GM08714 (cell line): ENCODE measurements around the gene CCDC9B.

Source experiments
- H3K4me3 ChIP-seq: fragments of 200-500 bp; sonication (Bioruptor generic); 2 replicates; pipeline ENCODE4 v1.5.1; 2014; ENCODE audit warnings: mild to moderate bottlenecking, low read length, inconsistent platforms
- ZNF274 ChIP-seq: IDR thresholded peaks from 2 replicates; pipeline ENCODE4 v1.6.1; 2012; ENCODE audit warnings: mild to moderate bottlenecking, low read depth, low read length

Gene CCDC9B

GRCh38 chr15:40340740-40341400 lies at the start of gene CCDC9B:
Gene CCDC9B, minus strand, starts transcription at chr15:40340939. Its CDS starts 120 bp downstream, at chr15:40340819.
- H3K4me3 ChIP-seq = no peak within 1 kb of the TSS
- TF ChIP-seq ZNF274 = no peak

GRCh38 chr15:40389824-40390595 lies 49.3 kb upstream of the CCDC9B start:
- no peak for TF ChIP-seq ZNF274
- no peak overlapping the region for H3K4me3 ChIP-seq

- no peak for TF ChIP-seq ZNF274
- no peak overlapping the region for H3K4me3 ChIP-seq
Observed at GRCh38 chr15:40388941-40389823, 48.4 kb upstream of the CCDC9B start.

- no peak for TF ChIP-seq ZNF274
- H3K4me3 ChIP-seq = no peak overlapping the region
Observed at GRCh38 chr15:40386480-40386879, 45.7 kb upstream of the CCDC9B start.

GRCh38 chr15:40382580-40383456 lies 42.1 kb upstream of the CCDC9B start, which contains the start of gene KNSTRN:
Gene KNSTRN, plus strand, starts transcription at chr15:40382721. Its CDS starts 115 bp downstream, at chr15:40382836.
- H3K4me3 ChIP-seq = peak within 1 kb of the TSS; percentile 87
- no peak for TF ChIP-seq ZNF274

- TF ChIP-seq ZNF274 = no peak
- no peak overlapping the region for H3K4me3 ChIP-seq
Observed at GRCh38 chr15:40381818-40382529, 41.2 kb upstream of the CCDC9B start.

GRCh38 chr15:40380636-40381035 lies 39.9 kb upstream of the CCDC9B start:
- TF ChIP-seq ZNF274 = no peak
- H3K4me3 ChIP-seq = no peak overlapping the region

- TF ChIP-seq ZNF274 = no peak
- H3K4me3 ChIP-seq = no peak overlapping the region
Observed at GRCh38 chr15:40379853-40380252, 39.1 kb upstream of the CCDC9B start.

- no peak for TF ChIP-seq ZNF274
- no peak overlapping the region for H3K4me3 ChIP-seq
Observed at GRCh38 chr15:40379374-40379773, 38.6 kb upstream of the CCDC9B start.

- H3K4me3 ChIP-seq = no peak overlapping the region
- no peak for TF ChIP-seq ZNF274
Observed at GRCh38 chr15:40377606-40378005, 36.9 kb upstream of the CCDC9B start.

GRCh38 chr15:40372981-40373380 lies 32.2 kb upstream of the CCDC9B start:
- no peak for TF ChIP-seq ZNF274
- H3K4me3 ChIP-seq = no peak overlapping the region

- TF ChIP-seq ZNF274 = no peak
- H3K4me3 ChIP-seq = no peak overlapping the region
Observed at GRCh38 chr15:40369971-40370370, 29.2 kb upstream of the CCDC9B start.

- no peak for TF ChIP-seq ZNF274
- no peak overlapping the region for H3K4me3 ChIP-seq
Observed at GRCh38 chr15:40369474-40369869, 28.7 kb upstream of the CCDC9B start.
